GM12874 (cell line): ENCODE data around the gene TPX2.

Experiments
- CTCF ChIP-seq: IDR thresholded peaks from 2 replicates; pipeline ENCODE4 v1.5.1; 2011; ENCODE audit warnings: low read depth, mild to moderate bottlenecking, control low read depth, low read length, moderate library complexity; ENCODE audit not compliant: insufficient read depth

TPX2 gene

GRCh38 chr20:31842471-31843157, 103.5 kb downstream of the TPX2 start:
- TF ChIP-seq CTCF: no peak

GRCh38 chr20:31843288-31843687, 104.2 kb downstream of the TPX2 start:
- no peak for TF ChIP-seq CTCF

GRCh38 chr20:31843881-31844280, 104.8 kb downstream of the TPX2 start:
- TF ChIP-seq CTCF: no peak

GRCh38 chr20:31844737-31845299, 105.7 kb downstream of the TPX2 start:
- no peak for TF ChIP-seq CTCF

GRCh38 chr20:31845300-31845863, 106.3 kb downstream of the TPX2 start, which contains the start of gene FOXS1:
Gene FOXS1 (minus strand): TSS chr20:31845604. CDS start chr20:31845542, 62 bp downstream.
- no peak for TF ChIP-seq CTCF

- TF ChIP-seq CTCF: no peak
These were observed 107.7 kb downstream of the TPX2 start for GRCh38 chr20:31846793-31847138.

- no peak for TF ChIP-seq CTCF
These were observed 109.3 kb downstream of the TPX2 start for GRCh38 chr20:31848088-31848999.
